HFFc6 (cell line): ENCODE results near the gene FHOD3. TPM values are rescaled to one million over a fixed set of nuclear protein-coding genes. Genes with fewer than 3 reads are reported as not detected.
A peak's percentile ranks its signal among the peaks of the same experiment; 100 is the strongest.

Experiments used
- DNase-seq: peaks from one replicate; pipeline ENCODE4 v3.0.0-alpha.2; 2018
- H3K27ac Mint-ChIP-seq: 2 replicates; pipeline ENCODE4 v1.8.0; 2020; ENCODE audit warnings: mild to moderate bottlenecking, mixed read lengths
- H3K27me3 Mint-ChIP-seq: 2 replicates; pipeline ENCODE4 v1.8.0; 2021; ENCODE audit warnings: mild to moderate bottlenecking, moderate library complexity, mixed read lengths; ENCODE audit not compliant: insufficient read depth
- H3K36me3 Mint-ChIP-seq: 2 replicates; pipeline ENCODE4 v1.8.0; 2021; ENCODE audit warnings: low read depth, mixed read lengths
- H3K4me1 Mint-ChIP-seq: 2 replicates; pipeline ENCODE4 v1.8.0; 2020; ENCODE audit warnings: low read depth, mixed read lengths
- H3K4me3 Mint-ChIP-seq: 2 replicates; pipeline ENCODE4 v1.8.0; 2020; ENCODE audit warnings: mild to moderate bottlenecking, moderate library complexity, mixed read lengths
- H3K9me3 Mint-ChIP-seq: 2 replicates; pipeline ENCODE4 v1.8.0; 2020; ENCODE audit warnings: mild to moderate bottlenecking, mixed read lengths
- CTCF ChIP-seq: fragments of 200-600 bp; sonication (generic); IDR thresholded peaks from 2 replicates; pipeline ENCODE4 v1.5.0; 2021; ENCODE audit warnings: antibody characterized with exemption, mild to moderate bottlenecking
- total RNA-seq, 6 experiments: library from RNA; stranded (reverse); fragmentation: NEBNext Ultra II Directional; extraction: Animal tissue kit (Norgen Biotek cat#: 25700); gene quantifications; 2 replicates in 1 of 6; 3 replicates in 5 of 6; pipeline ENCODE4 v1.2.3, GENCODE V29; 2021

The FHOD3 gene
- total RNA-seq, 6 experiments from 2014 or later = 32.8 to 67.6 (median 61.4) TPM

DNA sequence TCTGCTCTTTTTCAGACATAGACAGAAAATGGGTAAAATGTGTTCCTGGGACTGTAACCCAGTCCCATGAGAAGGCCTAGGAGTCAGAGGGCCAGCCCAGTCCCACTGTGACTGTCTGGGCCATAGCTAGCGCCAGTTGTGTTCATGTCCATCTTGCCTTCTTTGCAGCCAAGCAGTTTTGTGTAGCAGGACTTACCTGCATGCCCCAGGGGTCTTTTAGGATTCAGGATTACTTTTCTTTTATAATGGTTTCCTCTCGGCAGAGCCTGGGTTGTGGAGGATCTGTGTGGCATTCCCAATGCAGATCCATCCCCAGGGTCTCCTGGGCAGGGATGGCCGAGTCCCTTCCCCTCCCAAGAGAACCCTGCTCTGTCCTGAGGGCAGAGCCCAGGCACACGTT lies 90.8 kb downstream of the FHOD3 start:
- no peak for DNase-seq
- no peak for TF ChIP-seq CTCF
- H3K4me3 Mint-ChIP-seq = no peak overlapping the region
- no peaks in the 10 kb centered on the region for H3K36me3 Mint-ChIP-seq
- peaks cover 34% of the 10 kb centered on the region for H3K4me1 Mint-ChIP-seq
- no peaks in the 10 kb centered on the region for H3K9me3 Mint-ChIP-seq
- no peak overlapping the region for H3K27ac Mint-ChIP-seq
- no peaks in the 10 kb centered on the region; the same call in 1 of the 2 replicates for H3K27me3 Mint-ChIP-seq

DNA sequence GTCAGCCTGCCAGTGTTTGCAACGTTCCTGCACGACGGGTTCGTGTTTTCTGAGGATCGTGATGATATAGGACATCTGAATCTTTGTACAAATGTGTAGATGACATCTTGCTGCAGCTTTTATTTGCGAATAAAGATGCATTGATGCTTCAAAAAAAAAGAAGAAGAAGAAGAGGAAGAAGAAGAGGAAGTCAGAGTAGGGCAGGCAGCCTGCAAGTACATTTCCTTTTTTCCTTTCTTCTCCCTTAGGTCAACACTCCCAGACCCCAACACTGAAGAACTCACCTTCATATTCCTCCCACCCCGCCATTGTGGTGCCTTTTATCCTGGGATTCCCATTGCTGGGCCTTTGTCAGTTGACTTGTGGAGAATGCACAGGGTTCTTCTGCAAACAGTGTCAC lies 91.5 kb downstream of the FHOD3 start:
- no peak for TF ChIP-seq CTCF
- peaks cover 4% of the 10 kb centered on the region for H3K36me3 Mint-ChIP-seq
- peaks cover 36% of the 10 kb centered on the region for H3K4me1 Mint-ChIP-seq
- H3K4me3 Mint-ChIP-seq = no peak overlapping the region
- H3K27me3 Mint-ChIP-seq = no peaks in the 10 kb centered on the region; the same call in 1 of the 2 replicates
- no peak overlapping the region for H3K27ac Mint-ChIP-seq
- no peak for DNase-seq
- no peaks in the 10 kb centered on the region; the same call in 1 of the 2 replicates for H3K9me3 Mint-ChIP-seq

DNA sequence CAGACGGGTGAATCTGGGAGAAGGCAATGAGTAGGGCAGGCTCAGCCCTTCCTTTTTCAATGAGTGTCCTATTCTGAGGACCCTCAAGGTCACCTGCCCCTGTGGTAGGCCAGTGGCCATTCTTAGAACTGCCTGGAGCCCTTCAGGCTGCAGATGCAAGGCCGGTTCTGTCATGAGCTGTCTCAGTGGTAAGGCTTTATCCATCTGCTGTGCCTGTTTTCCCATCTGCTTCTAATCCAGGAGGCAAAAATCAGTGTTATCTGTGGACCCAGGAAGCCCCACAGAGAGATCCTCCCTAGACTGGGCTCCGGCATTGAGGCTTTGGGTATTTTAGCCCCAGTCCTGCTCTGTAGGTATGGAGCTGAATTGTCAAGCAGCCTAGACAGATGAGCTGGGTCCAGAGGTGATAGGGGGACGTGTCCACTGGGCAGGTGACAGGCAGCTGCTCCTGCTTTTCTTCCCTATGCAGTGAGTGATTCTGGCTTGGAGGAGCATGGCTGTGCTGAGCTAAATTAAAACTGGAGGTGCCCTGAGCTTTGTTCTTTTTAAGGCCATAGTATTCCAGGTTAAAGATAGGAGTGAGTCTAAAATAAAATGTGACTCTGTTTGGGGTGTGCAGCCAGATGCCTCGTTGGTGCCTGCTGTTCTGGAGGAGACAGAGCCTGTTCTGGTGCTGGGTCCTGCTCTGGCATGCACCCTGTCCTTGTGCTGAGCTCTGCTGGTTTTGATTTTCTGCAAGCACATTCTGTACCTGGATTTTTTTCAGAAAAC lies 92.5 kb downstream of the FHOD3 start:
- H3K27me3 Mint-ChIP-seq = no peaks in the 10 kb centered on the region; the same call in 1 of the 2 replicates
- H3K4me1 Mint-ChIP-seq = peaks cover 40% of the 10 kb centered on the region
- H3K36me3 Mint-ChIP-seq = peaks cover 13% of the 10 kb centered on the region

GRCh38 chr18:36391426-36392145 lies 94.1 kb downstream of the FHOD3 start:
- no peak for TF ChIP-seq CTCF
- peaks cover 21% of the 10 kb centered on the region for H3K36me3 Mint-ChIP-seq
- no peak overlapping the region for H3K27ac Mint-ChIP-seq

More for the DNA sequence above, 92.5 kb downstream of the FHOD3 start:
- Mint-ChIP-seq H3K9me3 (peaks cover 7% of the 10 kb centered on the region), H3K4me3 (no peak overlapping the region), H3K27ac (no peak overlapping the region)
- DNase-seq = no peak
- no peak for TF ChIP-seq CTCF

DNA sequence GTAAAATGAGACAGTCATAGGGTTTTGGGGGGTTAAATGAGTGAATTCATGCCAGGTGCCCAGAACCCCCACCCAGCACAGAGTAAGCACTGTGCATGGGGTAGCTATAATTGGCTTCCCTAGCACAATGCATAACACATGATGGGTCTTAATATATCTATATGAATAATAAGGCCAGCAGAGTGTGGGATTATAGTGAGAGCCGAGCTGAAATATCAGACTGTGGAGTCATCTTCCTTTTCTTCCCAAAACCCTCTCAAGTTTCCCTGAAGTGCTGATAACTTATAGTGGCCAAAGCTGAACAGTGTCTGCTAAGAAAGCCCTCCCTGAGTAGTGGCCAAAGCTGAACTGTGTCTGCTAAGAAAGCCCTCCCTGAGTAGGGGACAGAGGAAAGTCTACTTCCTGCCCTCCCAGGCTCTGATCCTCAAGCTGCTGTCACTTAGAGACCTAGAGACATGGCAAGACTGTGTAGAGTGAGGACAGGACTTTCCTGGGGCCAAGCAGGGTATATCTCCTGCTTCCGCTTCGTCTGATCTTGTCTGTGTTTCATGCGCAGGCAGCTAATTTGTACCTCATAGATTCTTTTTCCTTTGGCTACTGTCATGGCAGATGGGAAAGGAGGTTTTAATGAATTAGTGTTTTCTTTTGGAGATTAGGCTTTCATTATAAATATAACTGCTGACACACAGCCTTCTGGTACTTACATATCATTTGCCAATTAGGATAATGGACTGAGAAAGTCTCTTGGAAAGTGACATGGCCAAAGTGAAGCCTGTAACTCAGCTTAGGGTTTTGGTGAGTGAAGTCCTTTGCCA lies 94.9 kb downstream of the FHOD3 start:
- Mint-ChIP-seq H3K27ac (peak overlapping the region; percentile 13; the same call in 1 of the 2 replicates), H3K4me1 (peaks cover 28% of the 10 kb centered on the region), H3K36me3 (peaks cover 27% of the 10 kb centered on the region), H3K9me3 (peaks cover 18% of the 10 kb centered on the region), H3K27me3 (no peaks in the 10 kb centered on the region; the same call in 1 of the 2 replicates), H3K4me3 (no peak overlapping the region)
- no peak for TF ChIP-seq CTCF
- no peak for DNase-seq

More at GRCh38 chr18:36391426-36392145, 94.1 kb downstream of the FHOD3 start:
- DNase-seq = no peak
- Mint-ChIP-seq H3K27me3 (no peaks in the 10 kb centered on the region; the same call in 1 of the 2 replicates), H3K9me3 (peaks cover 15% of the 10 kb centered on the region), H3K4me3 (no peak overlapping the region), H3K4me1 (peaks cover 34% of the 10 kb centered on the region)
